HG02763 (cell line): Measurements from ENCODE around the gene PSMB4.
"Not testable (repeated sequence)": the region's sequence is repeated elsewhere in the genome, so short reads cannot be mapped to it uniquely, and the experiment has no call there.

Experiments used
- ATAC-seq: cut with Tn5 transposase; IDR thresholded peaks from one replicate; pipeline ENCODE4 v1.9.1; 2021; ENCODE audit warnings: mild to moderate bottlenecking, moderate library complexity; ENCODE audit not compliant: unreplicated experiment

Gene PSMB4

GRCh38 chr1:151386002-151386401, 13.4 kb upstream of the PSMB4 start:
- no peak for ATAC-seq

DNA sequence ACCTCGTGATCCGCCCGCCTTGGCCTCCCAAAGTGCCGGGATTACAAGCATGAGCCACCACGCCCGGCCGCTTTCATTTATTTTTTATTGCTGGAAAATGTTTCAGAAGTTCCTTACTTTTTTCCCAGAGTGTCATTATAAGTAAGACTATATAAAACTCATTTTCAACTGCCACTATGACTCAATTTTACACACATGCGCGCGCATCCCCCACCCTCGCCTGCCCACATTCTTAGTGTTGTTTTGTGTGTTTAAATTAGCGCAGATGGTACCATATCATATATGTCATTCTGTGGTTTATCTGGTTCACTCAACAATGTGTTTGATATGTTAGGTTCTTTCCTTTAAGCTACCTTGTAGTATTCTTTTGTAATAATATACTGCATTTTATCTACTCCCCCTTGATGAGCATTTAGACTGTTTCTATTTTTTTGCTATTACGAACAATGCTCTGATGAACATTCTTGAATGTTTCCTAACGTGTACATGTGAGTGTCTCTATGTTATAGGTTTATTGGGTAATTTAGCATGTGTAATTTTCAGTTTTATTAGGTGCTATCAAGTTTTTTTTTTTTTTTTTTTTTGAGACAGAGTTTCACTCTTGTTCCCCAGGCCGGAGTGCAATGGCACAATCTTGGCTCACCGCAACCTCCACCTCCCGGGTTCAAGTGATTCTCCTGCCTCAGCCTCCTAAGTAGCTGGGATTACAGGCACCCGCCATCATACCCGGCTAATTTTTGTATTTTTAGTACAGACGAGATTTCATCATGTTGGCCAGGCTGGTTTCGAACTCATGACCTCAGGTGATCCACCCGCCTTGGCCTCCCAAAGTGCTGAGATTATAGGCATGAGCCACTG, 8.9 kb upstream of the PSMB4 start:
- not testable (repeated sequence) for ATAC-seq

DNA sequence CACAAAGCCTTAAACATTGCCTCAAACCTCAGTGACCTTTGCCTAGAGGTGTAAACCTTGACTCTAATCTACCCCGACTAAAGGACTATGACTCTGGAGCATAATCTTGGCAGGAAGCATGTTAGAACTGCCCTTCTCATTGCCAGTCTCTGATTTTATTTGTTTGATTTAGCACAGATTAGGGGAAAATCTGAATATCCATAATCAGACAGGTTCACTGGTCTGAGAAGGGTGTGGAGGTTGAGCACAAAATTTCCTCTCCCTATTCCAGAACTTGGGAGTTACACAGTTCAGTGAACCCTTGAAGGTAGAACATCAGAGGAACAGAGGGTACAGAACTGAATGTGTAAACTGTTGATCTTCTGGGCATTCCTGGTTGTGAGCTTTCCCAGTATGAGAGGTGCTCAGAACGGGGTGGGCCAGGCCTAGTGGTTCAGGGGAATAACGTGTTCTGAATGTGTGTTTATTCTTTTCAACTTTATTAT, 8.3 kb upstream of the PSMB4 start:
- ATAC-seq = no peak

DNA sequence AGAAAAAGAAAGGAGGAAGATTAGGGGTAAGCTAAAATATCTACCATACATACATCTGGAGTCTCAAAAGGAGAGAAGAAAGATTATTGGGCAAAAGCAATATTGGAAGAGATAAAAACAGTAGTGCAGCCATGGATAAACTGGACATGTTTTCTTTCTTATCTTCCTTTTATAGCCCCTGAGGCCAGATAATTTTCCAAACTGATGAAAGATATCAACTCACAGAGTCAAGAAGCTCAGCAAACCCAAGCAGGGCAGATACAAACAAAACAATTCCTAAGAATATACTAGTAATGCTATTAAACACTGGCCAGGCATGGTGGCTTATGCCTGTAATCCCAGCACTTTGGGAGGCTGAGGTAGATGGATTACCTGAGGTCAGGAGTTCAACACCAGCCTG, 5.8 kb upstream of the PSMB4 start:
- ATAC-seq = no peak

DNA sequence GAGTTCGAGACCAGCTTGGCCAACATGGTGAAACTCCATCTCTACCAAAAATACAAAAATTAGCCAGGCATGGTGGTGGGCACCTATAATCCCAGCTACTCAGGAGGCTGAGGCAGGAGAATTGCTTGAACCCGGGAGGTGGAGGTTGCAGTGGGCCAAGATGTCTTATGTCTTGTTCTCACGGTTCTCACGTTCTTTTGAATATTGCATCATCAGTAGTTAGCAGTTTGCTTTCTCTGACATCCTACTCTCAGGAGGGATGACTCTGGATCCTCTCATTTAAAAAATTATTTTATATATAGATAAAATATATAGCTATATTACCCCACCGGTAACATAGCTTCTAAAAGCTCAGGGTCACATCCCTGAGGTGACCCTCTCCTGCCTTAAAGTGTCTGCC, 3.1 kb upstream of the PSMB4 start:
- ATAC-seq = not testable (repeated sequence)

- no peak for ATAC-seq
Measured at GRCh38 chr1:151401125-151401788, 1.9 kb downstream of the PSMB4 start.

DNA sequence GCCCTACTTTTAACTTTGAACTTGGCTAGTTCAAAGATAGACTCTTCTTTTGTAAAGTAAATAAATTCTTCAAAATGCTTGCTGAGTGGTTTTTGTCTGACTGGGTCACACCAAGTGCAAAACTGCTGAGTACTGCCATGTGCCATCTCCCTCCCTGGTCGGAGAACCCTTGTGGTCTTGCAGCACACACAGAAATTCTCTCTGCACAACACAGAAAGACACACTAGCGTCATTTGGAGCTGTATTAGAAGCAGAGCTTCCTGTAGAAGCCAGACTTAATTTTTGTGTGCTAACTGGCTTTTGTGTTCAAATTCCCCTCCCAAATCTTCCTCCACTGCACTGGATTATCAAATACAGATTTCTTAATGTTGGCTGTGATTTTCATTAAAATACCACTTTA, 2.5 kb downstream of the PSMB4 start:
- ATAC-seq = no peak

GRCh38 chr1:151402764-151403163, 3.4 kb downstream of the PSMB4 start:
- ATAC-seq = no peak

DNA sequence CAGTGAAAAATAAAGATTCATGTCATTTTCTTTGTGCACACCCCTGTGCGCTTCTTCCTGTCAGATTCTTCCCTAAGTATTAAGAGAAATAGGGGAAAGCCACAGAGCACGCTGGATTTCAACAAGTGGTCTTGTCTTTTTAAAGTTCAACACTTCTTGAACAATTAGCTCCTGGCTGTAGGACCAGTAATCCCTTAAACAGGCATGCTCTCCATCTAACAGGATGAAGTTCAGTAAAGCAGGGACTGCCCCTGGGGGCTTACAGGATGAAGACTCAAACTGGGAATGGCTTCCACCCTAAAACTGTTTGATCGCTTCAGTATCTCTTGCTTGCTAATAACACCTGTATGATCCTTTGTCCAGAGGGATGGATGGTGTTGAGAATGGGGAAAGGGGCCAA, 4.2 kb downstream of the PSMB4 start:
- ATAC-seq = no peak

- ATAC-seq = no peak
Measured at GRCh38 chr1:151405187-151405951, 6.0 kb downstream of the PSMB4 start.

DNA sequence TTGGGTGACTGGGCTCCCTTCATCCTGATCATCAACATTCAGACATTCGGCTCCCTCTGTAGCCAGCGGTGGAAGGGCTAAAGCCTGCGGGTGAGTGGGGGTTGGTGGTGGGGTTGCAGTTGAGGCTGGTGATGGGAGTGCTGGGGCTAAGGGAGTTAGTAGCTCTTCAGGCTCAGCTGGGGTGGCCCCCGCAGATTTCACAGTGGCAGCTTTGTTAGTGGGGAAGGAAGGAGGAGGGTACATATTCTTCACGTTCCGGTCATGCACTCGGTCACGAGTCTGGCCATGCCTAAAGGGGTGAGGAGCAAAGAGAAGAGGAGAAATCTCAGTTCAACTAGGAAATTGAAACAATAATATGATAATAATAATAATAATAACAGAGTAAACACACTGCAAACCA, 6.8 kb downstream of the PSMB4 start:
- no peak for ATAC-seq

GRCh38 chr1:151407304-151407703, 7.9 kb downstream of the PSMB4 start:
- no peak for ATAC-seq

GRCh38 chr1:151408891-151409290, 9.5 kb downstream of the PSMB4 start:
- ATAC-seq = no peak

DNA sequence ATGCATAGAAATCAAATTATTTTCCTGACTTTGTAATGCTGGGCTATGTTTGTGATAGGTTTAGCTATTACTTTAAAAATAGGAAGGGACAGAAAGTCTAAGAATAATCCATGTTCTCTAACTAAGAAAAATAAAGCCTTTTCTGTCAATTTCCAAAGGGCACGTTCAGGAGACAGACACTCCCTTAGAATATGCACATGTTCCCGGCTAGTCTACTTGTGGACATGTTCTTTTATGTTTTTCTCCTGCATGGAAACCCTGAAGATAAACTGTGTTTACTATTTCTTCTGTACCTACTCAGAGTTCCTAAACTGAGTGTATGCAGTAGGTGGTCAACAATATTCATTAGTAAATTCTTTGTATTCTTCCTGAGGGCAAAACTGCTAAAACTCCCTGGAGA, 12.5 kb downstream of the PSMB4 start:
- ATAC-seq = no peak

GRCh38 chr1:151416231-151416630, 16.9 kb downstream of the PSMB4 start:
- ATAC-seq = no peak

DNA sequence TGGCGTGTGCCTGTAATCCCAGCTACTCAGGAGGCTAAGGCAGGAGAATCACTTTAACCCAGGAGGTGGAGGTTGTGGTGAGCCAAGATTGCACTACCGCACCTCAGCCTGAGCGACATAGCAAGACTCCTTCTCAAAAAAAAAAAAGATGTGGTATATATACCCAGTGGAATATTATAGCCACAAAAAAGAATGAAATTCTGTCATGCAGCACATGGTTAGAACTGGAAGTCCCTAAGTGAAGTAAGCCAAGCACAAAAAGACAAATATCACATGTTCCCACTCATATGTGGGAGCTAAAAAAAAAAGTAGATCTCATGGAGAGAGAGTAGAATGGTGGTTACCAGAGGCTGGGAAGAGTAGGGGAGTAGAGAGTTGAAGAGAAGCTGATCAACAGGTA, 18.7 kb downstream of the PSMB4 start:
- no peak for ATAC-seq

GRCh38 chr1:151419819-151420218, 20.4 kb downstream of the PSMB4 start:
- ATAC-seq = no peak

DNA sequence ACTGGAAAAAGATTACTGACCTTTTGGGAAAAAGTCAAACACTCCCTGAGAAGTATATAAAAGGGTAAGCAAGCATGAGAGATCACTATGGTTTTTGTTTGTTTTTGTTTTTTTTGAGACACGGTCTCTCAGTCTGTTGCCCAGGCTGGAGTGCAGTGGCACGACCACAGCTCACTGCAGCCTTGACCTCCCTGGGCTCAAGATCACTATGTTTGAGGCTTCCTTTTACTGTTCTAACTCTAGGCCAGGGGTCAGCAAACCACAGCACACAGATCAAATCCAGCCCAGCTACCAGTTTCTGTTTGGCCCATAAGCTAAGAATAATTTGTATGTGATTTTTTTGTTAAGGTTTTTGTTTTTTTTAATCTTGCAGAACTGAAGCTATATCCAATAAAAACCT, 25.7 kb downstream of the PSMB4 start:
- no peak for ATAC-seq

GRCh38 chr1:151428068-151428467, 28.7 kb downstream of the PSMB4 start:
- no peak for ATAC-seq

GRCh38 chr1:151433827-151434226, 34.5 kb downstream of the PSMB4 start:
- ATAC-seq = not testable (repeated sequence)

GRCh38 chr1:151435174-151435573, 35.8 kb downstream of the PSMB4 start:
- no peak for ATAC-seq

- no peak for ATAC-seq
Measured at GRCh38 chr1:151436985-151437384, 37.6 kb downstream of the PSMB4 start.
